ENCODE measurements around the gene MEOX2. TPM values are rescaled to one million over a fixed set of nuclear protein-coding genes. Genes with fewer than 3 reads are reported as not detected.

MEOX2 gene
- total and polyA plus RNA-seq, 2 of the 8 experiments (the other 6 are each of a cell fraction or from before 2014, with no cell fraction given), result 0.05 to 0.19 TPM

- no peaks in the 10 kb centered on the region; the same call in 1 of the 2 replicates for H3K23me2 ChIP-seq (ENCODE audit: low read depth, low read length)
- no peak overlapping the region for H3K14ac ChIP-seq (ENCODE audit: insufficient read length)
- no peak overlapping the region; the same call in 1 of the 2 replicates for H2AFZ ChIP-seq (ENCODE audit: low read length)
- FAIRE-seq (no peak), DNase-seq (ENCODE audit: low read depth in 1 of 2, low spot score in 2 of 2) (no peak)
- no peak overlapping the region for H2AK5ac ChIP-seq (ENCODE audit: low read depth, low read length)
- H2BK20ac ChIP-seq (ENCODE audit: low read length), result no peak overlapping the region
- POLR2A ChIA-PET (ENCODE audit: partially characterized antibody), result no interaction called here
- H3K27ac ChIP-seq (ENCODE audit: low read depth, low read length), result no peak overlapping the region
- no peak for TF ChIP-seq CBX8 (IDR thresholded peaks at IDR 0.05; ENCODE audit: borderline replicate concordance, low read depth, low read length)
- CTCF ChIA-PET (ENCODE audit: partially characterized antibody), result interaction anchor here (1.1 kb wide), 1 partner anchor 900 kb away, joined by 4 read pairs; no protein-coding TSS in a partner anchor
- H3K18ac ChIP-seq (ENCODE audit: extremely low read depth, low read length), result no peak overlapping the region
- H3K9me3 ChIP-seq (ENCODE audit: insufficient read depth in 2 of 2, low read depth in 1 of 2, low read length in 1 of 2), result no peaks in the 10 kb centered on the region
- H4K20me1 ChIP-seq (replicated peaks in 1 of 2; ENCODE audit: control insufficient read depth in 1 of 2, insufficient read depth in 2 of 2, low read length in 2 of 2), result no peaks in the 10 kb centered on the region
- H2BK120ac ChIP-seq (replicated peaks; ENCODE audit: low read depth, low read length), result no peak overlapping the region
- H4K8ac ChIP-seq (ENCODE audit: extremely low read depth, insufficient read depth, low read length), result no peak overlapping the region
- H3K4me3 ChIP-seq (ENCODE audit: extremely low read depth in 1 of 4, insufficient read depth in 2 of 4, low read depth in 3 of 4, low read length in 4 of 4), result no peak overlapping the region
- H3K4ac ChIP-seq (replicated peaks; ENCODE audit: insufficient read length, low read depth, low read length), result no peak overlapping the region
- no peaks in the 10 kb centered on the region for H3K79me1 ChIP-seq (ENCODE audit: low read depth, low read length)
- no peak overlapping the region for H4K91ac ChIP-seq (replicated peaks; ENCODE audit: insufficient read length, low read length)
- H3K9ac ChIP-seq (replicated peaks in 1 of 4; ENCODE audit: extremely low read depth in 1 of 4, low read depth in 3 of 4, low read length in 3 of 4), result no peak overlapping the region
- no peak overlapping the region for H4K5ac ChIP-seq (ENCODE audit: insufficient read length, low read depth, low read length)
- H2BK12ac ChIP-seq (ENCODE audit: low read depth, low read length), result no peak overlapping the region
- H3K79me2 ChIP-seq (ENCODE audit: control insufficient read depth in 1 of 2, insufficient read depth in 2 of 2, low read length in 2 of 2), result no peaks in the 10 kb centered on the region
- no peak overlapping the region for H3K4me2 ChIP-seq (ENCODE audit: insufficient read depth in 1 of 2, low read depth in 2 of 2, low read length in 2 of 2)
- H3K27me3 ChIP-seq (replicated peaks in 1 of 4; ENCODE audit: control insufficient read depth in 3 of 4, extremely low read depth in 1 of 4, insufficient read depth in 3 of 4, low read length in 3 of 4), result no peaks in the 10 kb centered on the region
- no peaks in the 10 kb centered on the region for H3K4me1 ChIP-seq (replicated peaks in 1 of 4; ENCODE audit: control insufficient read depth in 3 of 4, insufficient read depth in 4 of 4, low read length in 3 of 4)
- WGBS, 2 experiments (ENCODE audit: extremely low coverage in 1 of 2, insufficient coverage in 1 of 2, insufficient read length in 1 of 2, insufficient replicate concordance in 2 of 2, low coverage in 1 of 2, low lambda C conversion rate in 2 of 2, missing lambda C conversion rate in 1 of 2), result 87% methylated on average over 1 of the region's 1 CpG; no CpG with 5 or more reads in 1 of the 2 experiments
- H2BK15ac ChIP-seq (ENCODE audit: low read length), result no peak overlapping the region
- H3K36me3 ChIP-seq (ENCODE audit: control insufficient read depth in 2 of 4, insufficient read depth in 4 of 4, low read length in 3 of 4), result no peaks in the 10 kb centered on the region
- H3K56ac ChIP-seq (replicated peaks; ENCODE audit: insufficient read length, low read depth, low read length), result no peak overlapping the region
- H3K23ac ChIP-seq (ENCODE audit: insufficient read length), result no peak overlapping the region
- no peak overlapping the region for H2BK5ac ChIP-seq (ENCODE audit: low read depth, low read length)
Observed at GRCh38 chr7:15628876-15629275, 57.6 kb downstream of the MEOX2 start.

All from H1 (cell line).